HG03439 (cell line): ENCODE data around the gene MADD.

ENCODE experiments used
- ATAC-seq: cut with Tn5 transposase; IDR thresholded peaks from one replicate; pipeline ENCODE4 v1.9.1; 2021; ENCODE audit warnings: mild to moderate bottlenecking, moderate library complexity; ENCODE audit not compliant: unreplicated experiment

Gene MADD

GRCh38 chr11:47378010-47378835 is 108.3 kb downstream of the MADD start, which contains the start of gene SPI1:
TSS of gene SPI1 (minus strand) at chr11:47378547. CDS start at chr11:47378353, 194 bp downstream.
- peak; percentile 67 for ATAC-seq

- ATAC-seq = peak; percentile 7
Measured at GRCh38 chr11:47378836-47379170, 108.9 kb downstream of the MADD start.

GRCh38 chr11:47379317-47379716 is 109.4 kb downstream of the MADD start:
- ATAC-seq = no peak
